Measurements from ENCODE around the gene IGF1R. TPM values are rescaled to one million over a fixed set of nuclear protein-coding genes. Genes with fewer than 3 reads are reported as not detected.

The IGF1R gene
- total and polyA plus RNA-seq, 2 of the 13 experiments (the other 11 are each of a cell fraction or from before 2014, with no cell fraction given) = 15.9 to 18.4 TPM

- no peak for TF ChIP-seq SOX6 (IDR thresholded peaks at IDR 0.05)
- TF ChIP-seq SOX6 (CRISPR knock-in tag; IDR thresholded peaks at IDR 0.05) = 0 out of 2 replicates have a peak, but pooled peaks have one; percentile 36
- peak; percentile 43 for TF ChIP-seq ZNF687 (CRISPR knock-in tag; IDR thresholded peaks at IDR 0.05)
- peak; percentile 76 for TF ChIP-seq SMC3 (IDR thresholded peaks at IDR 0.05; ENCODE audit: low read length)
- no peak for TF ChIP-seq ZNF512 (CRISPR knock-in tag; IDR thresholded peaks at IDR 0.05)
- no peak for TF ChIP-seq ZBTB3 (CRISPR knock-in tag; IDR thresholded peaks at IDR 0.05; ENCODE audit: borderline replicate concordance, low read depth)
- TF ChIP-seq XRCC5 (optimal IDR thresholded peaks at IDR 0.05; ENCODE audit: low read length) = peak; percentile 36
- no peak for TF ChIP-seq HOXD1 (CRISPR knock-in tag; IDR thresholded peaks at IDR 0.05)
- TF ChIP-seq ZNF639 (CRISPR knock-in tag; conservative IDR thresholded peaks at IDR 0.05) = no peak
- TF ChIP-seq KMT2A (CRISPR knock-in tag; IDR thresholded peaks at IDR 0.05) = peak; percentile 51; the same call in 1 of the 2 replicates
- TF ChIP-seq SALL1 (CRISPR knock-in tag; IDR thresholded peaks at IDR 0.05) = peak; percentile 60
- TF ChIP-seq ZNF574 (CRISPR knock-in tag; IDR thresholded peaks at IDR 0.05) = peak; percentile 27; the same call in 1 of the 2 replicates
- TF ChIP-seq ZNF850 (CRISPR knock-in tag; conservative IDR thresholded peaks at IDR 0.05) = 0 out of 2 replicates have a peak, but pooled peaks have one; percentile 17
- TF ChIP-seq ZNF335 (CRISPR knock-in tag; IDR thresholded peaks at IDR 0.05) = no peak
- TF ChIP-seq ZNF431 (CRISPR knock-in tag; IDR thresholded peaks at IDR 0.05; ENCODE audit: borderline replicate concordance, low read depth) = no peak
- TF ChIP-seq ZBTB39 (CRISPR knock-in tag; IDR thresholded peaks at IDR 0.05) = no peak
Measured at GRCh38 chr15:98850961-98851572, 202.7 kb downstream of the IGF1R start (continued).
